Neural cell (in vitro differentiated cells): ENCODE data around the gene KRTAP5-1. TPM values are rescaled to one million over a fixed set of nuclear protein-coding genes. Genes with fewer than 3 reads are reported as not detected.

Source experiments
- H2AFZ ChIP-seq: fragments of 200-600, 300-800 bp; sonication (generic), shearing (Covaris generic); 2 replicates; pipeline ENCODE4 v1.6.0; 2014; ENCODE audit warnings: low read depth, mild to moderate bottlenecking, antibody characterized with exemption, low read length, moderate library complexity
- H3F3A ChIP-seq: fragments of 200-600 bp; shearing (Covaris generic); 2 replicates; pipeline ENCODE4 v1.6.1; 2016; ENCODE audit warnings: mild to moderate bottlenecking, moderate library complexity, mixed read lengths, antibody characterized with exemption, low read length; ENCODE audit not compliant: insufficient read depth, poor library complexity, severe bottlenecking
- H3K27ac ChIP-seq: fragments of 200-600, 300-800 bp; sonication (generic), shearing (Covaris generic); 2 replicates; pipeline ENCODE4 v1.5.1; 2014; ENCODE audit warnings: mild to moderate bottlenecking, low read length, moderate library complexity
- H3K27me3 ChIP-seq: fragments of 300-800, 200-600 bp; sonication (generic), shearing (Covaris generic); 2 replicates; pipeline ENCODE4 v1.6.0; 2014; ENCODE audit warnings: mild to moderate bottlenecking, low read depth, low read length, moderate library complexity; ENCODE audit not compliant: insufficient read depth
- H3K36me3 ChIP-seq: fragments of 300-800, 200-600 bp; sonication (generic), shearing (Covaris generic); 2 replicates; pipeline ENCODE4 v1.5.1; 2014; ENCODE audit warnings: mild to moderate bottlenecking, antibody characterized with exemption, low read length, moderate library complexity; ENCODE audit not compliant: insufficient read depth
- H3K4me2 ChIP-seq: fragments of 300-800, 200-600 bp; sonication (generic), shearing (Covaris generic); 2 replicates; pipeline ENCODE4 v1.6.0; 2014; ENCODE audit warnings: mild to moderate bottlenecking, low read length
- H3K4me3 ChIP-seq: fragments of 300-800, 200-600 bp; sonication (generic), shearing (Covaris generic); 2 replicates; pipeline ENCODE4 v1.5.1; 2014; ENCODE audit warnings: mild to moderate bottlenecking, low read length, moderate library complexity
- H3K79me2 ChIP-seq: fragments of 200-600 bp; shearing (Covaris generic); replicated peaks from 2 replicates; pipeline ENCODE4 v1.6.0; 2014; ENCODE audit warnings: mild to moderate bottlenecking, low read length, moderate library complexity; ENCODE audit not compliant: insufficient read depth
- H3K9ac ChIP-seq: fragments of 300-800, 200-600 bp; sonication (generic), shearing (Covaris generic); 2 replicates; pipeline ENCODE4 v1.6.1; 2016; ENCODE audit warnings: mild to moderate bottlenecking, low read length, mixed read lengths
- H3K9me2 ChIP-seq: fragments of 200-600 bp; shearing (Covaris generic); 2 replicates; pipeline ENCODE4 v1.6.1; 2016; ENCODE audit warnings: mild to moderate bottlenecking, low read length, mixed read lengths; ENCODE audit not compliant: insufficient read depth
- H3K9me3 ChIP-seq: fragments of 200-600, 300-800 bp; sonication (generic), shearing (Covaris generic); 2 replicates; pipeline ENCODE4 v1.6.1; 2016; ENCODE audit warnings: mild to moderate bottlenecking, mixed run types, low read length, moderate library complexity, mixed read lengths
- H4K20me1 ChIP-seq: fragments of 200-600 bp; shearing (Covaris generic); 2 replicates; pipeline ENCODE4 v1.6.1; 2016; ENCODE audit warnings: mild to moderate bottlenecking, mixed run types; ENCODE audit not compliant: insufficient read depth
- EP300 ChIP-seq: fragments of 450-650 bp; conservative IDR thresholded peaks from 2 replicates; pipeline ENCODE4 v1.6.1; 2014; ENCODE audit warnings: antibody characterized with exemption, mild to moderate bottlenecking, moderate library complexity; ENCODE audit not compliant: poor library complexity, severe bottlenecking
- EZH2 ChIP-seq: fragments of 200-600, 300-800 bp; shearing (Covaris generic), sonication (generic); IDR thresholded peaks from 2 replicates; pipeline ENCODE4 v1.6.1; 2014; ENCODE audit warnings: antibody characterized with exemption, low read length, borderline replicate concordance, mild to moderate bottlenecking; ENCODE audit not compliant: insufficient read depth, poor library complexity, severe bottlenecking
- MXI1 ChIP-seq: fragments of 450-650 bp; conservative IDR thresholded peaks from 2 replicates; pipeline ENCODE4 v1.6.1; 2014; ENCODE audit warnings: antibody characterized with exemption, mild to moderate bottlenecking; ENCODE audit not compliant: poor library complexity, severe bottlenecking
- POLR2AphosphoS5 ChIP-seq: IDR thresholded peaks from 2 replicates; pipeline ENCODE4 v1.6.1; 2012
- RAD21 ChIP-seq: fragments of 450-650 bp; conservative IDR thresholded peaks from 2 replicates; pipeline ENCODE4 v1.6.1; 2014; ENCODE audit warnings: antibody characterized with exemption, mild to moderate bottlenecking, moderate library complexity
- SMC3 ChIP-seq: fragments of 450-650 bp; conservative IDR thresholded peaks from 2 replicates; pipeline ENCODE4 v1.6.1; 2014; ENCODE audit warnings: antibody characterized with exemption, mild to moderate bottlenecking, moderate library complexity; ENCODE audit not compliant: poor library complexity
- TAF1 ChIP-seq: IDR thresholded peaks from 2 replicates; pipeline ENCODE4 v1.6.1; 2012; ENCODE audit warnings: low read depth
- polyA plus RNA-seq: library from polyadenylated mRNA; depleted of rRNA; stranded (reverse); fragments of >200 nt; gene quantifications from 2 replicates; pipeline ENCODE4 v1.2.3, GENCODE V29; 2014
- TF ChIP-seq, protein P1 (sequence below): fragments of 450-650 bp; IDR thresholded peaks from 2 replicates; pipeline ENCODE4 v1.5.1; 2014; ENCODE audit warnings: antibody characterized with exemption, mild to moderate bottlenecking, moderate library complexity; ENCODE audit not compliant: poor library complexity, severe bottlenecking
- TF ChIP-seq, protein P2 (sequence below): IDR thresholded peaks from 2 replicates; pipeline ENCODE4 v1.6.1; 2012; ENCODE audit warnings: borderline replicate concordance

Gene KRTAP5-1
- polyA plus RNA-seq, 1 donor from 2014 or later = not detected

DNA sequence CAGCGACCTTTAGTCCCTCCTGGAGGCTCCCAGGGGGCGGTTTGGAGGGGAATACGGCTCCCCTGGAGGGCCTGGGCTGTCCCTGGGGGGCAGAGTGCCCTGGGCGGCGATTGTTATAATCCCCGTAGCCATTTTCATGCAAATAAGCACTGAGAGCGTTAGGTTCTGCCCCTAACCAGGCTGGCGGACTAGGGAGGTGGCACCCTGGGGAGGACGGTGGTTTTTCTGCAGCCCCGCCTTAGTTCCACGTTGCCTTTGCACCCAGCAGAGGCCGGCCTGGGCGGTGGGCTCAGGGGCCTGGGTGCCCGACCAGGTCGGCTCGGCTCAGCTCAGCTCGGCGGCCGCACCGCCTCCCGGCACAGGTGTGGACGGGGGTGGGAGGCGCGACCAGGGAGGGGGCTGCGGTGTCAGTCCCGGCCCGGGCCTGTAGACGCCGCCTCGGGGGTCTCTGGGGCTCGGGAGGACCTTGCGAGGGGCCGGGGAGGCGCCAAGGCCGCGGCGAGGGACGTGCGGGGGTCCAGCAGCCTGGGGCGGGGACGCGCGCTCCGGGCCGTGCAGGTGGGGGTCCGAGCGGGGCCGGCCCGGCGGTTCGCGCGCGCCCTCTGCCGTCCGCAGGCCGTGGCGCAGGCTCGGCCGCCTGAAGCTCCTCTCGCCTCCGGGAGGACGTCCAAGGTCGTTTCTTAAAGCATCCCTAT is 10.7 kb downstream of the KRTAP5-1 start:
- H3K27me3 ChIP-seq = peaks cover 9% of the 10 kb centered on the region
- H3K79me2 ChIP-seq = peaks cover 39% of the 10 kb centered on the region
- peak overlapping the region; percentile 98 for H3K9ac ChIP-seq
- H3K27ac ChIP-seq = peak overlapping the region; percentile 81
- TF ChIP-seq, protein P1, sequence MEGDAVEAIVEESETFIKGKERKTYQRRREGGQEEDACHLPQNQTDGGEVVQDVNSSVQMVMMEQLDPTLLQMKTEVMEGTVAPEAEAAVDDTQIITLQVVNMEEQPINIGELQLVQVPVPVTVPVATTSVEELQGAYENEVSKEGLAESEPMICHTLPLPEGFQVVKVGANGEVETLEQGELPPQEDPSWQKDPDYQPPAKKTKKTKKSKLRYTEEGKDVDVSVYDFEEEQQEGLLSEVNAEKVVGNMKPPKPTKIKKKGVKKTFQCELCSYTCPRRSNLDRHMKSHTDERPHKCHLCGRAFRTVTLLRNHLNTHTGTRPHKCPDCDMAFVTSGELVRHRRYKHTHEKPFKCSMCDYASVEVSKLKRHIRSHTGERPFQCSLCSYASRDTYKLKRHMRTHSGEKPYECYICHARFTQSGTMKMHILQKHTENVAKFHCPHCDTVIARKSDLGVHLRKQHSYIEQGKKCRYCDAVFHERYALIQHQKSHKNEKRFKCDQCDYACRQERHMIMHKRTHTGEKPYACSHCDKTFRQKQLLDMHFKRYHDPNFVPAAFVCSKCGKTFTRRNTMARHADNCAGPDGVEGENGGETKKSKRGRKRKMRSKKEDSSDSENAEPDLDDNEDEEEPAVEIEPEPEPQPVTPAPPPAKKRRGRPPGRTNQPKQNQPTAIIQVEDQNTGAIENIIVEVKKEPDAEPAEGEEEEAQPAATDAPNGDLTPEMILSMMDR = peak; percentile 93
- TF ChIP-seq MXI1 = peak; percentile 68
- peak; percentile 90 for TF ChIP-seq SMC3
- TF ChIP-seq RAD21 = peak; percentile 84
- peak; percentile 58 for TF ChIP-seq POLR2AphosphoS5
- TF ChIP-seq EZH2 = no peak
- H2AFZ ChIP-seq = no peak overlapping the region
- no peaks in the 10 kb centered on the region for H3K36me3 ChIP-seq
- peak overlapping the region; percentile 97 for H3K4me3 ChIP-seq
- H3F3A ChIP-seq = peaks cover 4% of the 10 kb centered on the region
- peaks cover 5% of the 10 kb centered on the region for H4K20me1 ChIP-seq
- H3K9me2 ChIP-seq = no peaks in the 10 kb centered on the region
- peaks cover 3% of the 10 kb centered on the region for H3K9me3 ChIP-seq
- H3K4me2 ChIP-seq = peak overlapping the region; percentile 95

DNA sequence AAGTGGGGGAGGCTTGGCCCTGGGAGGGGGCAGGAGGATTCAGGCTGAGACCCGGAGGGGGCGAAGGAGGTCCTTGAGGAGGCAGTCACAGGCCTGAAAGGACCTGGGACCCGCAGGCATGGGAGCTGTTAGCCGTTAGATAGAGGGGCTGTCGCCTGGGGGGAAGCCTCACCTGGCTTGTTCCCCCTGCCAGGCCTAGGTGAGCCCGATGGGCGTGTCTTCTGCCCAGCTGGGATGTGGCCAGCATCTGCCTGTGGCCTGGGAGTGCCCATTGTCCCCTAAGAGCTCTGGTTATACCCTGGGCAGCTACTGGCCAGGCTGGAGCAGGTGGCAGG is 11.2 kb downstream of the KRTAP5-1 start:
- Histone ChIP-seq H3K27ac (peak overlapping the region; percentile 81), H3K27me3 (peaks cover 9% of the 10 kb centered on the region), H3K79me2 (peaks cover 44% of the 10 kb centered on the region), H4K20me1 (peaks cover 5% of the 10 kb centered on the region), H3F3A (peaks cover 4% of the 10 kb centered on the region), H3K36me3 (no peaks in the 10 kb centered on the region), H3K9ac (peak overlapping the region; percentile 98), H3K9me3 (peaks cover 3% of the 10 kb centered on the region), H3K4me2 (peak overlapping the region; percentile 94), H3K9me2 (no peaks in the 10 kb centered on the region), H2AFZ (no peak overlapping the region), H3K4me3 (peak overlapping the region; percentile 97)
- TF ChIP-seq MXI1 (no peak), EP300 (no peak), TAF1 (no peak), EZH2 (no peak), RAD21 (no peak), POLR2AphosphoS5 (no peak), SMC3 (no peak)
- TF ChIP-seq, protein P2, sequence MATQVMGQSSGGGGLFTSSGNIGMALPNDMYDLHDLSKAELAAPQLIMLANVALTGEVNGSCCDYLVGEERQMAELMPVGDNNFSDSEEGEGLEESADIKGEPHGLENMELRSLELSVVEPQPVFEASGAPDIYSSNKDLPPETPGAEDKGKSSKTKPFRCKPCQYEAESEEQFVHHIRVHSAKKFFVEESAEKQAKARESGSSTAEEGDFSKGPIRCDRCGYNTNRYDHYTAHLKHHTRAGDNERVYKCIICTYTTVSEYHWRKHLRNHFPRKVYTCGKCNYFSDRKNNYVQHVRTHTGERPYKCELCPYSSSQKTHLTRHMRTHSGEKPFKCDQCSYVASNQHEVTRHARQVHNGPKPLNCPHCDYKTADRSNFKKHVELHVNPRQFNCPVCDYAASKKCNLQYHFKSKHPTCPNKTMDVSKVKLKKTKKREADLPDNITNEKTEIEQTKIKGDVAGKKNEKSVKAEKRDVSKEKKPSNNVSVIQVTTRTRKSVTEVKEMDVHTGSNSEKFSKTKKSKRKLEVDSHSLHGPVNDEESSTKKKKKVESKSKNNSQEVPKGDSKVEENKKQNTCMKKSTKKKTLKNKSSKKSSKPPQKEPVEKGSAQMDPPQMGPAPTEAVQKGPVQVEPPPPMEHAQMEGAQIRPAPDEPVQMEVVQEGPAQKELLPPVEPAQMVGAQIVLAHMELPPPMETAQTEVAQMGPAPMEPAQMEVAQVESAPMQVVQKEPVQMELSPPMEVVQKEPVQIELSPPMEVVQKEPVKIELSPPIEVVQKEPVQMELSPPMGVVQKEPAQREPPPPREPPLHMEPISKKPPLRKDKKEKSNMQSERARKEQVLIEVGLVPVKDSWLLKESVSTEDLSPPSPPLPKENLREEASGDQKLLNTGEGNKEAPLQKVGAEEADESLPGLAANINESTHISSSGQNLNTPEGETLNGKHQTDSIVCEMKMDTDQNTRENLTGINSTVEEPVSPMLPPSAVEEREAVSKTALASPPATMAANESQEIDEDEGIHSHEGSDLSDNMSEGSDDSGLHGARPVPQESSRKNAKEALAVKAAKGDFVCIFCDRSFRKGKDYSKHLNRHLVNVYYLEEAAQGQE = no peak
- TF ChIP-seq, protein P1 = no peak
